ENCODE data around the gene SLC29A3.

The SLC29A3 gene

DNA sequence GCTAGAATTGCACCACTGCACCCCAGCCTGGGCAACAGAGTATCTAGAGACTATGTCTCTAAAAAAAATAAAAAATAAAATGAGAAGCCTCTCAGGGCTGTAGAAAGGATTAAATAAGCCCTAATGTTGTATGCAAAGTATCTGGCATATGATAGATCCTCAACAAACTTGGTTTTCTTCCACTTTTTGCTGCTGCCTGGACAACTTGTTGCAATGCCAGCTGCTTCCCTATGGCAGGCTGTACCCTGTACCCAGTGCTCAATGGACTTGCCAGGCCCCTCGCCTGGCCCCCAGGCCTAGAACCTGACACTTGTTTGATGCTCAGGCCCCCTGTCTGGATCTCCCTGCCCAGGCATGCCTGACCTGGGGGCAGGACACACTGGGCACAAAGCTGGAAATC, 49.1 kb downstream of the SLC29A3 start:
- no peak overlapping the region for H3K4me3 ChIP-seq (ENCODE audit: low read length in 2 of 2)
- no peak for DNase-seq (ENCODE audit: low spot score)
- WGBS, 2 donors (ENCODE audit: extremely low coverage in 2 of 2, insufficient read length in 2 of 2, insufficient replicate concordance in 1 of 2) = no CpG with 5 or more reads among the region's 1 CpG

DNA sequence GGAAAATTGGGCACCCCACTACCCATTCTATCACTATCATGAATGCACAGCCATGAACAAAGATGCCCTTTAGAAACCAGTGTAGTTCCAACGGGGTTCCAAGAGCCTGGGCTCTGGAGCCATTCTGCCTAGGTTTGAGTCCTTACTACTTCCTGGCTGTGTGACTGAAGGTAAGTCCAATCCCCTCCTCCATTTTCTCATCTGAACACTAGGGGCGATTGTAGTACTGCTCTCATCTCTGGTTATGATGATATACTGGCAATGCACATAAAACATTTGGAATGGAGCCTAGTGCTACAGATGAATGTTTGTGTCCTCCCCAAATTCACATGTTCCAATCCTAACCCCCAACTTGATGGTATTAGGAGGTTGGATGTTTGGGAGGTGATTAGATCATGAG, 49.6 kb downstream of the SLC29A3 start:
- H3K27me3 ChIP-seq (ENCODE audit: control insufficient read depth in 3 of 3, insufficient read depth in 3 of 3, low read depth in 1 of 3, low read length in 3 of 3) = peaks cover 0 to 27% (median 0%) of the 10 kb centered on the region in 3 experiments
- no peak overlapping the region for H2AK5ac ChIP-seq (ENCODE audit: low read depth, low read length)
- no peak overlapping the region for H3K4me3 ChIP-seq (ENCODE audit: low read length in 2 of 2)
- peaks cover 1 to 6% of the 10 kb centered on the region in 2 donors for H3K4me1 ChIP-seq (ENCODE audit: control insufficient read depth in 2 of 2, insufficient read depth in 1 of 2, low read depth in 1 of 2, low read length in 2 of 2)
- H3K14ac ChIP-seq (ENCODE audit: low read length) = no peak overlapping the region
- H3K9me3 ChIP-seq (replicated peaks in 1 of 2; ENCODE audit: control insufficient read depth in 2 of 2, insufficient read depth in 1 of 2, low read depth in 1 of 2, low read length in 2 of 2) = no peaks in the 10 kb centered on the region
- no peak for DNase-seq (ENCODE audit: low spot score)
- no peak overlapping the region for H3K4ac ChIP-seq (ENCODE audit: low read length)
- no peaks in the 10 kb centered on the region for H3K36me3 ChIP-seq (replicated peaks in 1 of 2; ENCODE audit: control insufficient read depth in 2 of 2, insufficient read depth in 2 of 2, low read length in 2 of 2)
- H3K23ac ChIP-seq (ENCODE audit: low read depth, low read length, poor library complexity) = no peak overlapping the region
- no peak overlapping the region for H3K4me2 ChIP-seq (ENCODE audit: insufficient read depth, low read length, poor library complexity, severe bottlenecking)
- H2BK12ac ChIP-seq (ENCODE audit: low read length) = no peak overlapping the region
- no peak overlapping the region for H2BK5ac ChIP-seq (ENCODE audit: low read length)
- H3K27ac ChIP-seq (replicated peaks; ENCODE audit: low read length) = no peak overlapping the region
- H4K91ac ChIP-seq (ENCODE audit: low read depth, low read length, poor library complexity) = no peak overlapping the region
- H2AFZ ChIP-seq (ENCODE audit: low read length) = no peak overlapping the region
- no peak overlapping the region for H2BK15ac ChIP-seq (ENCODE audit: low read length)
- no peak overlapping the region for H3K9ac ChIP-seq (ENCODE audit: low read depth, low read length, poor library complexity)
- no CpG with 5 or more reads among the region's 2 CpGs for WGBS, 2 donors (ENCODE audit: extremely low coverage in 2 of 2, insufficient read length in 2 of 2, insufficient replicate concordance in 1 of 2)
- H2BK120ac ChIP-seq (ENCODE audit: low read depth, low read length) = no peak overlapping the region
- no peak overlapping the region for H3K18ac ChIP-seq (ENCODE audit: low read length)
- no peaks in the 10 kb centered on the region for H3K79me1 ChIP-seq (ENCODE audit: low read depth, low read length)
- H4K8ac ChIP-seq (ENCODE audit: low read depth, low read length) = no peak overlapping the region

More for the DNA sequence above, 49.1 kb downstream of the SLC29A3 start:
- Histone ChIP-seq H3K4ac (ENCODE audit: low read length) (no peak overlapping the region), H2BK12ac (ENCODE audit: low read length) (no peak overlapping the region), H4K91ac (ENCODE audit: low read depth, low read length, poor library complexity) (no peak overlapping the region), H3K36me3 (replicated peaks in 1 of 2; ENCODE audit: control insufficient read depth in 2 of 2, insufficient read depth in 2 of 2, low read length in 2 of 2) (no peaks in the 10 kb centered on the region), H2AFZ (ENCODE audit: low read length) (no peak overlapping the region), H3K4me1 (ENCODE audit: control insufficient read depth in 2 of 2, insufficient read depth in 1 of 2, low read depth in 1 of 2, low read length in 2 of 2) (peaks cover 1 to 6% of the 10 kb centered on the region in 2 donors), H3K79me1 (ENCODE audit: low read depth, low read length) (no peaks in the 10 kb centered on the region), H3K4me2 (ENCODE audit: insufficient read depth, low read length, poor library complexity, severe bottlenecking) (no peak overlapping the region), H3K27ac (replicated peaks; ENCODE audit: low read length) (no peak overlapping the region), H3K9ac (ENCODE audit: low read depth, low read length, poor library complexity) (no peak overlapping the region), H2BK120ac (ENCODE audit: low read depth, low read length) (no peak overlapping the region), H2AK5ac (ENCODE audit: low read depth, low read length) (no peak overlapping the region), H4K8ac (ENCODE audit: low read depth, low read length) (no peak overlapping the region), H3K27me3 (ENCODE audit: control insufficient read depth in 3 of 3, insufficient read depth in 3 of 3, low read depth in 1 of 3, low read length in 3 of 3) (peaks cover 0 to 22% (median 0%) of the 10 kb centered on the region in 3 experiments), H3K9me3 (replicated peaks in 1 of 2; ENCODE audit: control insufficient read depth in 2 of 2, insufficient read depth in 1 of 2, low read depth in 1 of 2, low read length in 2 of 2) (no peaks in the 10 kb centered on the region), H3K18ac (ENCODE audit: low read length) (no peak overlapping the region), H2BK15ac (ENCODE audit: low read length) (no peak overlapping the region), H2BK5ac (ENCODE audit: low read length) (no peak overlapping the region), H3K23ac (ENCODE audit: low read depth, low read length, poor library complexity) (no peak overlapping the region), H3K14ac (ENCODE audit: low read length) (no peak overlapping the region)

- no CpG with 5 or more reads among the region's 1 CpG for WGBS, 2 donors (ENCODE audit: extremely low coverage in 2 of 2, insufficient read length in 2 of 2, insufficient replicate concordance in 1 of 2)
- Histone ChIP-seq H3K9ac (ENCODE audit: low read depth, low read length, poor library complexity) (no peak overlapping the region), H3K36me3 (replicated peaks in 1 of 2; ENCODE audit: control insufficient read depth in 2 of 2, insufficient read depth in 2 of 2, low read length in 2 of 2) (no peaks in the 10 kb centered on the region), H3K4me3 (ENCODE audit: low read length in 2 of 2) (no peak overlapping the region), H3K27me3 (ENCODE audit: control insufficient read depth in 3 of 3, insufficient read depth in 3 of 3, low read depth in 1 of 3, low read length in 3 of 3) (peaks cover 0 to 36% (median 0%) of the 10 kb centered on the region in 3 experiments), H3K23ac (ENCODE audit: low read depth, low read length, poor library complexity) (no peak overlapping the region), H3K9me3 (replicated peaks in 1 of 2; ENCODE audit: control insufficient read depth in 2 of 2, insufficient read depth in 1 of 2, low read depth in 1 of 2, low read length in 2 of 2) (no peaks in the 10 kb centered on the region), H3K79me1 (ENCODE audit: low read depth, low read length) (no peaks in the 10 kb centered on the region), H2BK120ac (ENCODE audit: low read depth, low read length) (no peak overlapping the region), H2AK5ac (ENCODE audit: low read depth, low read length) (no peak overlapping the region), H3K27ac (replicated peaks; ENCODE audit: low read length) (no peak overlapping the region), H2BK12ac (ENCODE audit: low read length) (no peak overlapping the region), H4K8ac (ENCODE audit: low read depth, low read length) (no peak overlapping the region), H3K4me2 (ENCODE audit: insufficient read depth, low read length, poor library complexity, severe bottlenecking) (no peak overlapping the region), H3K4ac (ENCODE audit: low read length) (no peak overlapping the region), H4K91ac (ENCODE audit: low read depth, low read length, poor library complexity) (no peak overlapping the region), H2AFZ (ENCODE audit: low read length) (no peak overlapping the region), H2BK15ac (ENCODE audit: low read length) (no peak overlapping the region), H2BK5ac (ENCODE audit: low read length) (no peak overlapping the region), H3K18ac (ENCODE audit: low read length) (no peak overlapping the region), H3K14ac (ENCODE audit: low read length) (no peak overlapping the region), H3K4me1 (ENCODE audit: control insufficient read depth in 2 of 2, insufficient read depth in 1 of 2, low read depth in 1 of 2, low read length in 2 of 2) (peaks cover 0 to 6% of the 10 kb centered on the region in 2 donors)
- no peak for DNase-seq (ENCODE audit: low spot score)
Measured at GRCh38 chr10:71369602-71370001, 50.5 kb downstream of the SLC29A3 start.

- no peaks in the 10 kb centered on the region for H3K9me3 ChIP-seq (replicated peaks in 1 of 2; ENCODE audit: control insufficient read depth in 2 of 2, insufficient read depth in 1 of 2, low read depth in 1 of 2, low read length in 2 of 2)
- no peak overlapping the region for H3K14ac ChIP-seq (ENCODE audit: low read length)
- peaks cover 0 to 41% (median 0%) of the 10 kb centered on the region in 3 experiments for H3K27me3 ChIP-seq (ENCODE audit: control insufficient read depth in 3 of 3, insufficient read depth in 3 of 3, low read depth in 1 of 3, low read length in 3 of 3)
- H3K4ac ChIP-seq (ENCODE audit: low read length) = no peak overlapping the region
- H3K4me1 ChIP-seq (ENCODE audit: control insufficient read depth in 2 of 2, insufficient read depth in 1 of 2, low read depth in 1 of 2, low read length in 2 of 2) = peaks cover 0 to 6% of the 10 kb centered on the region in 2 donors
- H3K27ac ChIP-seq (replicated peaks; ENCODE audit: low read length) = no peak overlapping the region
- no peak overlapping the region for H2BK12ac ChIP-seq (ENCODE audit: low read length)
- no peak overlapping the region for H3K4me2 ChIP-seq (ENCODE audit: insufficient read depth, low read length, poor library complexity, severe bottlenecking)
- H3K36me3 ChIP-seq (replicated peaks in 1 of 2; ENCODE audit: control insufficient read depth in 2 of 2, insufficient read depth in 2 of 2, low read length in 2 of 2) = no peaks in the 10 kb centered on the region
- no peak overlapping the region for H4K91ac ChIP-seq (ENCODE audit: low read depth, low read length, poor library complexity)
- H3K9ac ChIP-seq (ENCODE audit: low read depth, low read length, poor library complexity) = no peak overlapping the region
- no peak overlapping the region for H2AFZ ChIP-seq (ENCODE audit: low read length)
- H3K79me1 ChIP-seq (ENCODE audit: low read depth, low read length) = no peaks in the 10 kb centered on the region
- H2AK5ac ChIP-seq (ENCODE audit: low read depth, low read length) = no peak overlapping the region
- no peak overlapping the region for H3K4me3 ChIP-seq (ENCODE audit: low read length in 2 of 2)
- no peak overlapping the region for H4K8ac ChIP-seq (ENCODE audit: low read depth, low read length)
- WGBS, 2 donors (ENCODE audit: extremely low coverage in 2 of 2, insufficient read length in 2 of 2, insufficient replicate concordance in 1 of 2) = no CpG with 5 or more reads among the region's 3 CpGs
- H2BK120ac ChIP-seq (ENCODE audit: low read depth, low read length) = no peak overlapping the region
- H3K23ac ChIP-seq (ENCODE audit: low read depth, low read length, poor library complexity) = no peak overlapping the region
- H3K18ac ChIP-seq (ENCODE audit: low read length) = no peak overlapping the region
- DNase-seq (ENCODE audit: low spot score) = no peak
- no peak overlapping the region for H2BK5ac ChIP-seq (ENCODE audit: low read length)
- no peak overlapping the region for H2BK15ac ChIP-seq (ENCODE audit: low read length)
Measured at GRCh38 chr10:71370031-71370430, 51.0 kb downstream of the SLC29A3 start.
